Stimulated activated CD4-positive, alpha-beta T cell treated with anti-CD3 and anti-CD28 coated beads, Interleukin-2, amount 100 ng/mL, for 4 hours (primary cell): ENCODE data around the gene MYCL.

Source experiments
- DNase-seq: peaks from one replicate; pipeline ENCODE4 v3.0.0-alpha.2; 2020; ENCODE audit warnings: low read depth

Gene MYCL, protein sequence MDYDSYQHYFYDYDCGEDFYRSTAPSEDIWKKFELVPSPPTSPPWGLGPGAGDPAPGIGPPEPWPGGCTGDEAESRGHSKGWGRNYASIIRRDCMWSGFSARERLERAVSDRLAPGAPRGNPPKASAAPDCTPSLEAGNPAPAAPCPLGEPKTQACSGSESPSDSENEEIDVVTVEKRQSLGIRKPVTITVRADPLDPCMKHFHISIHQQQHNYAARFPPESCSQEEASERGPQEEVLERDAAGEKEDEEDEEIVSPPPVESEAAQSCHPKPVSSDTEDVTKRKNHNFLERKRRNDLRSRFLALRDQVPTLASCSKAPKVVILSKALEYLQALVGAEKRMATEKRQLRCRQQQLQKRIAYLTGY

DNA sequence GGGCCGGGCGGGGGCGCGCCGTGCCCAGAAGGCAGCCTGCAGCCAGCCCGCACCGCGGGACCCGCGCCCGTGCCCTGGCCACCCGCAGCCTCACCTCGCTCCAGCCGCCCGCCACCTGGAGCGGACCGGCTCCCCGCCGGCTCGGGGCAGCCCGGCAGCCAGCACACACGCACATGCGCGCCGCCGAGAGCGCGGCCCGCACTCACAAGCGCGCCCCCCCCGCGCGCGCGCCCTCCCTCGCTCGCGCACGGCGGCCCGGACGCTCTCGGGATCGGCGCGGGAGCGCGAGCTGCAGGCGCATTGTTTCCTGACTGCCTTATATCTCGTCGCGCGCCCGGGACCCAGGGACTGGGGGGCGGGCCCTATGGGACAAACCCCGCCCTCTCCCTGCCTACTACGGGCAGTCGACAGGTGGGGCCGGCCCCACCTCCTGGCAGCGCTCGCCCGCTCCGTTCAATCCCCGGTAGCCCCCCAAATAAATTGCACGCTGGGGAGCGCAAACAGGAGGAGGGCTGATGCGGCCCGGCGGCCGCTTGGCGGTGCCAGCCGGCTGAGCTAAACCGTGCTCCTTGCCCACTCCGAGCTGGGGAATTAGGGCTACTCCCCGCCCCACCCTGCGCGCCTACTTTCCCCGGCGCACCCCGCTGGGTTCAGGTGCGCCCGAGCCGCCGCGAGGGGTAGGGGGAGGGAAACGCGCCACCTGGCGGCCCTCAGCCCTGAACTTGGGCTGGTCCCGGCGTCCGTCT, at the start of gene MYCL:
Gene MYCL, minus strand, starts transcription at position 204 of the 746 bp plus-strand sequence. CDS start 483 bp downstream, outside the sequence.
- DNase-seq: peak; percentile 51

DNA sequence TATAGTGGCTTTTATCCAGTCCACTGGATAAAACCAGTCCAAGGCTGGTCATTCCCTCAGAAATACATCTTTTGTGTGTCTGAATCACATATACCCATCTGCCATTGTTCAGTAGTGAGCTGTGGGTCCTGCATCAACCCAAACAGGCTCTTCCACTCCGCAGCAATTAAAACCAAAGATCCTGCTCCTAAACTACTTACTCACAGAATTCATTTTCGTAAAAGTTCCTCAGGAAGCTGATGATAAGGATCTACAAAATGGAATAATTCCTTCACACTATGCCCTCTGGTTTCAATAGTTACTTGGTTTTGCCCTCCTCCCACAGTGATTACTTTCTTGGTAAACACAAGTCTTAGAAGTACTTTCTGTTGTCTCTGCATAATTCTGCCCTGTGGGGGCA, 48.2 kb upstream of the MYCL start:
- DNase-seq: no peak

DNA sequence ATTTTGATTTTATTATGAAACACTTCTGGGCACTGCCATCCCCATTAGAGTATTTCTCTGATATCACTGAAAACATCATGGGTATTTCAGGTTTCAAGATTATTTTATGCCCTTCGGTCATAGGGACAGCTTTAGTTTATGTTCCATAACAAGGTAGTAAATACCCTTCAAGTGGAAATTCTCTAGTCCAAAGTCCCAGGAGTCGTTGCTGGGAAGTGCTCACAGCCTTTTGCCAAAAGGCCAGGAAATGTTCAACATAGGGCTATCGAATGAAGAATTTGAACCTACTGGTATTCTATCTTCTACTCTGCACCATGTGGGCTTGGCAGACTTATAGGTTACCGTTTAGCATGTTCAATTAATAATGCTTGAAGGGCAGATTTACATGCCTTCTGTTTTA, 45.5 kb upstream of the MYCL start:
- DNase-seq: no peak

DNA sequence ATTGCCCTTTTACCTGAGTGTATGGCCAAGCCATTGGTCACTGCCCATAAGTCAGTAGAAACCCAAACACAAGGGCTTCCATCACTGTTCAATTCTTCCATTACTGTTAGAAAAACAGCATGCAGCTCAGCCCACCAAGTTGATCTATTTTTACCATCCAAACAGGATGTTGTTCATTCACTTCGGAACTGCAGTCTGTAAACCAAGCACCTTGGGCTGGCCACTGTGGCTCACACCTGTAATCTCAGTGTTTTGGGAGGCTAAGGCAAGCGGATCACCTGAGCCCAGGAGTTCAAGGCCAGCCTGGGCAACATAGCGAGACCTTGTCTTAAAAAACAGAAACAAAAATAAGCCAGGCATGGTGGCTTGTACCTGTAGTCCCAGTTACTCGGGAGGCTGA, 44.5 kb upstream of the MYCL start:
- no peak for DNase-seq

DNA sequence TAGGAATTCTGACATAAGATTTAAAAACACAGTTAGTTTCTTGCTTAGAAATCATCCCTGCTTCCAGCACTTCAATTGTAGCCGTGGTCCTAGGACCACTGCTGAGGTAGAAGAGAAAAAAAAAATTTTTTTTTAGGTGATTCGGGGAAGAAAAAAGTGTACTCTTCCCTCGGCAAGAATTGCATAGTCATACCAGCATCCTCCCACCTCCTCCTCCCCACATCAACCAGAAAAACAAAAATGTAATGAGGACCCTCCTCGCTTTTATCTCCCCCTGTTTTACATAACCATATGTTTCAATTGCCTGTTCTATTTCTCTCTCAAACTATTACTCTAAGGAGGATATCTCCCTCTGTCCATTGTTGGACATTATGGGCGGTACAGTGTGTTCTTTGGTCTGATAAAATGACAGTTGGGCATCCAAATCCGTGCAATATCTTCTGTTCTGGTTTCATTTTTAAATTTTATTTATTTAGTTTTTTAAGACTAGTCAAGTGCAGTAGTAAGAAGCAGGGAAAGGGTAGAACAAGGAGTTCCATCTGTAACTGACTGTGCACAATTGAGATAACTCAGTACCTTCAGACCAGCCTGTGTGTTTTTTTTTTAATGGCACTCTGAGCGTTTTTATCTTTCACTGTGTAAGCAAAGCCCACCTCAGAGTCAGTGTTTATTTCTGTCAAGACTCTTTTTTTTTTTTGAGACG, 42.8 kb upstream of the MYCL start:
- DNase-seq: no peak

DNA sequence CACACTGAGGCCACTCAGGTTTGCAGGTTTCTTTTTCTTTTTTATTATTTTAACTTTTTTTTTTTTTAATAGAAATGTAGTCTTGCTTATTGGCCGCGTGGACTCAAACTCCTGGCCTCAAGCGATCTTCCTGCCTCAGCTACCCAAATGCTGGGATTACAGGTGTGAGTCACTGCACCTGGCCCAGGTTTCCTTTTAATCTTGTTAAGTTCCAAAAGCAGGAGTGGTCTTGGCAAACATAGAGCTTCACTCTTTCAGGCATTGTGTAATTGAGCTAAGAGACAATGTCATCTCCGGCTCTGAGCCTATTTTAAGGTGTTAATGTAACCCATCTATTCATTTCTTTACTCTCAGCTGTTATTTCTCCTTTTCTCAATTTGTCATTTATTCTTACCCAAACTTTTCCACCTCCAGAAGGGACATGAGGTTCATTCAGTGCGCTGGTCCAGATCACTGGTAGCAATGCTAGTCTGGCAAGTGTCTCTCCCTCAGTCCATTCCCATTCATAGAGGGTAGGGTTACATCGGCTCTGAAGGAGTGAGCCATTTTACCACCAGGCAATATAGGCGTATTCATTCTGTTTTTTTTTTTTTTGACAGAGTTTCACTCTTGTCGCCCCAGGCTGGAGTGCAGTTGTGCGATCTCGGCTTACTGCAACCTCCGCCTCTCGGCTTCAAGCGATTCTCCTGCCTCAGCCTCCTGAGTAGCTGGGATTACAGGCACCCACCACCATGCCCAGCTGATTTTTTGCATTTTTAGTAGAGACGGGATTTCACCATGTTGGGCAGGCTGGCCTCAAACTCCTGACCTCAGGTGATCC, 42.0 kb upstream of the MYCL start:
- no peak for DNase-seq

DNA sequence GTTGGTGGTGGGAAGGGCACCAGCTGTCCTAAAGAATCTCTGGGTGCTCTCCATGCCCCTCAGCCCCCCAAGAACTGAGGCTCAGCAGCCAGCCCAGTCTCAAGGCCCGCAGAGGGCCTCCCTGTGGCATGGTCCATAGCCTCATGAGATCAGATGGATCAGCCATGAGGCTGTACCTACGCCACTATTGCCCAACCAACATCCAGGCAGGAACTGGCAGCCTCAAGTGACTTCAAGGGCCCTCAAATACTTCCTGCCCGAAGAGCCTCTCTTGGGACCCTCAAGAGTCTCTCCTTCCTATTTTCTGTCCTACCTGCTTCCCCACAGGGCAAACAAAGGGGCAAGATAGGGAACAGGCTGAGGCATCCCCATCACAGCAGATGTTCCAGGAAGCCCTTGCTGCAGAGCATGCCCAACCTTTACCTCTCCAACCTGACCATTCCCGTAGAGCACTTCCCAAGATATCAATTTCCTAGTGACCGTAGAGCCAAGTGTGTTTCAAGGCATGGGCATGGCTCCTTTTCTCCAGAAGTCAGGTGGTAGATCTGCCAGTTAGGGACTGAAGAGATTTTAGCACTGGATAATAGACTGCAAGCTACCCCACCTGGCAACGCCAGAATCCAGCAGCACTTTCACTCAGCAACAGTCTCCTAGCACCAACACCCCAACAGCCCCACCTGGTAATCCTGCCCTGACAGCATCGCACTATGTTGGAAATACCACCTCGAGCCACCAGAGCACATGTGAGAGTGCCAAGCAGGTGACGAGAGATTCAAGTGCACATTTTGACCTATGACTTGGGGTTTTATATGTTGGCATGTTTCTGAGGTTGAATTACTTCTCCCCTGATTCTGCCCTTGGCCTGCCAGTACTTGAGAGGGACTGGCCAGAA, 39.5 kb upstream of the MYCL start:
- no peak for DNase-seq

DNA sequence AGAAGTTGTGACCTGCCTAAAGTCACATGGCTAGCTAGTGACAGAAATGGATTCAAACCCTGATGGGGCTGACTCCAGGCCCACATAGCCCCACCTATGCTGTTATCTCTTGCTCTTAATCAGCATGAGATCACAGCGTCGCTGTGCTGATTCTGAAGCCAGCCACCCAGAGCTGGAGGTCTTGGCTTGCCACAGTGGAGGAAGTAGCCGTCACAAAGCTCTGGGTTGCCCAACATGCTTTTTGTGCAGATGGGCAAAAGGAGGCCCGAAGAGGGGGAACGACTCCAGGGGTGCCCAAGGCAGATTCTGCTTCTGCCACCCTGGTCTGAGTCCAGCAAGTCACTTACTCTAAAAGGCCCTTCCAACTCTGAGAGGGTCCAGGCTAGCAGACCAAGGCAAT, 38.5 kb upstream of the MYCL start:
- DNase-seq: no peak

DNA sequence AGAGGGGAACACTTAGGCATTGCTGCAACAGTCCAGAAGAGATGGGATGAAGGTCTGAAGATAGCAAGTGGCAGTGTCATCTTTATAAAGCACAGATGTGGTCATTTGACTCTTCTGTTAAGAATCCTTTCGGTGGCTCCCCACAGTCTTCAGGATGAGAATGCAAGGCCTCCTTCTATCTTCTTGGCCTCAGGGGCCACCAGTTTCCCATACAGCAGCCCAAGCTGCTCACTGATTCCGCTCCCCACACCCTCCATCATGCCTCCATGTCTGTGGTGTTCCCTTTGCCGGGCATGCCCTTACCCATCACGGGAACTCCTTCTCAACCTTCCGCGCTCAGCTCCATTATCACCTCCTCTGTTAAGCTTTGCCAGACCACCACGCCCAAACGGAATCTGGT, 37.1 kb upstream of the MYCL start:
- no peak for DNase-seq

DNA sequence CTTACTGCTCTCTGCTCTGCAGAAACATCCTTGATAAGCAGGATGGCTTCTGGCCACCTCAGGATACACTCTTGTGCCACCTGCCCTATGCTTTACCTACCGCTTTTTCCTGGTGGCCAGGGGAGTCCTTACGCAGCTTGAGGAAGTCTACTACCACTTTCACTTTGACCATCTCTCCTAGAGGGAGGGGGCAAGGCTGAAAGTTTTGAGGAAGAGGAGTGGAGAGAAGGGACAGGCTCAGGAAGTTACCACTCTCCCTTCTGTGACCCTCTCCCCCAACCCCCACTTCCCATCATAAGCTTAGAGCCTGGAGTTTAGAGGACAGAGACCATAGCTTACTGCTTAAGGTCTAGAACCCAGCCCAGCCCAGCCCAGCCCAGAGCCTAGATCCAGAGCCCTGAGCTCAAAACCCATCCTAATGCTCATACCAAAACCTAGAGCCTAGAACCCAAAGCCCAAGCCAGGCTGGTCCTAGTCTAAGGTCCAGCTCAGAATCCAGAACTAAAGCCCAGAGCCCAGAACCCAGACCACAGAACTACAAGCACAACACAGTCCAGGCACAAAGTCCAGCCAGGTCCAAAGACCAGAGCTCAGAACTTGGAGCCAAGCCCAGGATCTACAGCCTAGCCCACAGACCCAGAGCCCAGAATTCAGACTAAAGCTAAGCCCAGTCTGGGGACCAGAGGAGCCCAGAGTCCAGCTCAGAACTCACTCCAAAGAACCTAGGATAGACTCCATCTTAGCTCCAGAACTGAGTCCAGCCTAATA, 35.2 kb upstream of the MYCL start:
- DNase-seq: no peak

DNA sequence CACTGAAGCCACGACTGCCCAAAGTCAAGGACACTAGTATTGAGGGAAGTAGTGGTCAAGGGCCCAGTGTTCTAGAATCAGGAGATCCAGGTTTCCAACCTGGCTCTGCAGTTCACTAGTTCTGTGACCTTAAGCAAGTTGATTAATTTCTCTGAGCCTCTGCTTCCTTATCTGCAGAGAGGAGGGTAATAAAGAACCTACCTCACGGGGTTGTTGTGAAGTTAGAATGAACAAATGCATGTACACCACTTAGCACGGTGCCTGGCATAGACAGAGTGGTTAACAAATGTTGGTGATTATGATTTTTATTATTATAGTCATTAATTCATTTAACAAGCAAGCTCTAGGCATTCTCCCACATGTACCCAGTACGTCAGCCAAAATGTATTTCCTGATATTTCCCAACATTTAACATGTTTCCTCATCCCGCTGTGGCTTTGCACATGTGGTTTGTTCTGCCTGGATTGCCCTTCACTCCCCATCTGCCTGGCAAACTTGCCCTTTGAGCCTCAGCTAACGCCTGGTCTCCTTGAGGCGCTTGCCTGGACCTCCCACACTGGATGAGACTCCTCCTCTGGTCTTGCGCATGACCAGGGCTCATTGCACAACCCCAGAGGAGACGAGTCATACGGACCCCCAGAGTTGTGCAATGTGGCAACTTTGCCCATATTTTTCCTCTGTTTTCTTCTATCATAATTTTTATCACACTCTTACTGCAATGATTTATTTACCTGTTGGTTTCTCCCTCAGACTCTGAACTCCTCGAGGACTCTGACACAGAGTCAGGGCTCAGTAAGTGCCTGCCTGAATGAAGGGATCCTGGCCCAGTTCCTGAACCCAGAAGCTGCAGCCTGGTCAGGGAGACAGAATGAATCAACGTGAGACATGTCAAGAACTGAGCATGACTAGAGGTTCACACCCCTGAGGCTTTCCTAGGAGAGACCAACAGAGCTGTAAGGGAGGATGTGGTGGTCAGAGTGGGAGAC, 32.5 kb upstream of the MYCL start:
- DNase-seq: no peak

DNA sequence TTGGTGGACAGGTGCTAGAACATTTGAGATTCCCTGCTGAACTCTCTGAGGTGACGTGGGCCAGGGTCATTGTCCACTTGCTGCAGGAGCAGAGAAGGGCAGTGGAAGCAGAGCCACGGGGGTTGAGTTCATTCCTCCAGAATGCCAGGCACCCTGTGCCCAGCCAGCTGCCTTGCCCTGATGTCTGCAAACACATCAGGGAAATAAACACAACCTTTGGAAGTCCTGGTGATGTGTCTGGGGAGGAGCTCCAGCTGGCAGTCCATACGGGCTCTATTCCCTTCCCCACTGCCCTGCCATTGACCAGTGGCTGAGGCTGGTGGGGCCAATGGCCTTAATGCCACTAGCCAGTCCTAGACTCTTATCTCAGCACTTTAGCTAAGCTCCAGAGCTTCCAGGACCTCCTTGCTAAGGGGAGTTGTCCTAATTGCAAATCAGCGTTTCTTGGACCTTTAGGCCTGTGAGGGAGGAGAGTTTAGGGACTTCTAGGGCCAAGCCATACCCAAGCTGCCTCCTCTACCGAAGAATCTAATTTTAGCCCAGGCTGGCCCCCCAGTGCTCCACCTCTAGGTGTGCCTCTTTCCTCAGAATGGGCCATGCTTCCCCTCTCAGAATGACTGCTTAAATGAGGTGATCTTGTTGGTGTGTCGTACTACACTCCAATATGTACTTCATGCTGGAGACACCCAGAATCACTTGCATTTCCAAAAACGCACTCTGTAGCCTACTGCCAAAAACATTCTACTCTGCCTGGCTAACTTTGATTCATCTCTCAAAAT, 27.3 kb upstream of the MYCL start:
- DNase-seq: no peak

DNA sequence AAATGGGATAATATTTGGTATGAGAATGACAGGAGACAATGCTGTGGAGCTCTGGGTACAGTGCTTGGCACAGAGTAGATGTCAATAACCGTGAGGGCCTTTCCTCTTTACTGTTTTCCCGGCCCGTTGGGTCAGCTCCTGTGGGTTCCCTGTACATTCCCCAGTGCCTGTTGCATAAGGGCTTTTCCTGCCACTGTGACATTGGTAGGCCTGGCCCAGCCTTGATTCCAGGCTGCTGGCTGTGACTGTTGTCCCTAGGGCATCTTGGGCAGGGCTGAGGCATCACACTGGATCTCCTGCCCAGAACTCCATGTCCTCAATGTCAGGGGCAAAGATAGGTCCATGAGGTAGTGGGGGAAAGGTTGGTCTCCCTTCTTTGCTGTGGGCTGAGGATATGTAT, 25.8 kb upstream of the MYCL start:
- DNase-seq: no peak

DNA sequence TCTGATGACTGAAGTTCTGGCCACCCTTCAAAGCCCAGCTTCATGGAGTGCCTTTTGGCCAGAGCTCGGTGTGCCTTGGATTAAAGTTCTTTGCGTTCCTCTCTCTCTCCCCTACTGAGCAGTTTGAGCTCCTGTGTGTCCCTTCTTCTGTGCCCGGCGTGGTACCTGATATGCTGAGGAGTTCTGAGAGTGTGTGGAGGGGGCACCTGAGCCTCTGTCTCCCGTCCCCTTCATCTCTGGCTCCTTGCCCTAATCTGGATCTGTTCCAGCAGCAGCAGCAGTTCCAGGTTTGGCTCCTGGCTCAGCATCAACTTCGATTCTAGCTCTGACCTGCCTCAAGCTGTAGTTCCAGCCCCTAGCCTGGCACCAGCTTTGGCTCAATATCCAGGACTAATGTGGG, 25.1 kb upstream of the MYCL start:
- no peak for DNase-seq

DNA sequence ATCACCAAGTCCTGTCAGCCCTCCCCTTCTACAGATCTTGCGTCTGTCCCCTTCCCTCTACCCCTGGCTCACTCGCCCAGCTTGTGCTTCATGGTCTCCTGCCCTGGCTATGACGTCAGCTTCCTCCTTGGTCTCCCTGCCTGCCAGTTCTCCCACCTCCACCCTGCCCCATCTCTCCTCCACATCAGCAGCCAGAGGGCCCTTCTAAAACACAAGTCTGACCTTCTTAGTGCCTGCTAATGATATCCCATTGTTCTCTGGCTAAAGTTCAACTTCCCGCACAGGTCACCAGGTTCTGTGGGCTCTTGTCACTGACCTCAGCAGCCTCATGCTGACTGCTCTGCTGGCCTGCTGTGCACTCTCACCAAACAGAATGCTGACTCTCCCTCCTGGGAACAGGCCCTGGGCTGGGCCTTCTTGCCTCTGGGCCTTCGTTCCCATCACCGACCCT, 24.7 kb upstream of the MYCL start:
- no peak for DNase-seq

DNA sequence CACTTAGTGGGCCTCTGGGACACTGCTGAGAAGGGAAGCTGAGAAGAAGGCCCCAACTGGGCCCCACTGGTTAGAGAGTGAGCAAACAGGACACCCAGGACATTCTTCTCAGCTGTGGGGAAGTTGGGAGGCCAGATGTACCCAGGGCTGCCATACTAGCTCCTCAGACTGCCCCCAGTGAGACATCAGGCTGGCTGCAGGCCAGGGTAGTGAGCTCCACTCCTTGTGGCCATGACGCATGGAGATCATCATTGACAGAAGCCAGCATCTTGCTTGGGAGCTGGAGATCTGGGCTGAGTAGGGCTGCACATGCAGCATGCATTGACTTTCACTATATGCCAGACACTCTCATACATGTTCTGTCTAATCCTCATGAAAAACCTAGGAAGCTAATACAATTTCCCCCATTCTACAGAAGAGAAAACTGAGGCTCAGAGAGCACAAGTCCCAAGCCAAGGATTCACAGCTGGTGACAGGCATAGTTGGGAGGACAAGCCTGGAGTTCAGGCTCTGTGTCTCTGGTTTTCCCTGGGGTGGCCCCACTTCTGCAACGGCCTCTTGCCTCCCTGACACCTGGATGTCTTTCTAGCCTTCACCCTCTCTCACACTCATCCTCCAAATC, 24.1 kb upstream of the MYCL start:
- no peak for DNase-seq

DNA sequence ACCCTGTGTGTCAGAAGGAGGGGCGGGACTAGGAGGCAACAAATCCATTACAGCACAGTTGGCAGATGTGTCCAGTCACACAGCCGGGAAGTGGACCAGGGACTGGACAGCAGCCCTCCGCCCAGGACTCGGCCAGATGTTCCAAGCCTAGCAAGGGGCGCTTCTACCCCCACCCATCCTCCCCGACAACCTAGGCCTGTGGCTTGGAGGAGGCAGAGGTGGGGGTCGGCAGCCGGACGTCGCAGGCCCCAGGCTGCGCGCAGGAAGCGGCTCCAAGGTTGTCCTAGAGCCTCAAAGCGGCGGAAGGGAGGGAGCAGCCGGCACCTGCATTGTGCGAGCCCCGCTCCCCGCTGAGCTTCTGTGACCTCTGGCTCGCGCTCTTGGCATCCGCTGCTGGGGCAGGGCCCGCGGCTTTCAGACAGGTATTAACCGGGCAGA, 20.6 kb upstream of the MYCL start:
- no peak for DNase-seq

DNA sequence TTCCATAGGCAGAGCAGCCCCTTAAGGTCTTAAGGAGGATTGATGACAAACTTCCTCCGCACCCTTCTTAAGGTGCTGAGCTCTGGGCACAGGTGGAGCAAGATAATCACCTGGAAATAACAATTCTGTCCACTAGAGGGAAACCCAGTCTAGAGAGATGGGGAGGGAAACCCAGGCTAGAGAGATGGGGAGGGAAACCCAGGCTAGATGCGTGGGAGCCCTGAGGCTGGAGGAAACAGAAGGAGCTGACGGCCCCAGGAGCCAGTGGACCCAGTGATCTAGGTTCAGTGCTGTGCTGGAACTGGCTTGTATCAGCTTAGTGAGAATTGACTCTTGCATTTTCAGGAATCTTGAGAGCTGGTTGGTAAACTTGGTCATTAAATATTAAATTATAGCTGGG, 17.8 kb upstream of the MYCL start:
- peak; percentile 46 for DNase-seq
